Measurements from ENCODE around the gene KRTAP10-9.
"Not testable (repeated sequence)": the region's sequence is repeated elsewhere in the genome, so short reads cannot be mapped to it uniquely, and the experiment has no call there.

KRTAP10-9 gene

GRCh38 chr21:44615911-44616590, 10.8 kb upstream of the KRTAP10-9 start:
- no peak for DNase-seq

- no peak for DNase-seq
Observed at GRCh38 chr21:44616591-44616926, 10.3 kb upstream of the KRTAP10-9 start.

GRCh38 chr21:44617071-44617501, 9.8 kb upstream of the KRTAP10-9 start:
- no peak for DNase-seq

GRCh38 chr21:44618504-44618903, 8.4 kb upstream of the KRTAP10-9 start:
- no peak for DNase-seq

GRCh38 chr21:44618909-44619308, 8.0 kb upstream of the KRTAP10-9 start:
- no peak for DNase-seq

- no peak for DNase-seq
Observed at GRCh38 chr21:44619886-44620285, 7.0 kb upstream of the KRTAP10-9 start.

GRCh38 chr21:44623575-44623974, 3.3 kb upstream of the KRTAP10-9 start:
- no peak for DNase-seq

GRCh38 chr21:44625756-44626155, 1.1 kb upstream of the KRTAP10-9 start:
- DNase-seq: no peak

GRCh38 chr21:44626262-44626661, 631 bp upstream of the KRTAP10-9 start:
- no peak for DNase-seq

- DNase-seq: not testable (repeated sequence)
Observed at GRCh38 chr21:44627181-44627822, 409 bp downstream of the KRTAP10-9 start.

GRCh38 chr21:44627831-44628233, 939 bp downstream of the KRTAP10-9 start:
- DNase-seq: not testable (repeated sequence)

- DNase-seq: no peak
Observed at GRCh38 chr21:44628707-44629391, 2.0 kb downstream of the KRTAP10-9 start.

- DNase-seq: no peak
Observed at GRCh38 chr21:44630440-44630839, 3.5 kb downstream of the KRTAP10-9 start.

GRCh38 chr21:44632067-44632466, 5.2 kb downstream of the KRTAP10-9 start:
- DNase-seq: no peak

GRCh38 chr21:44636209-44637017, 9.5 kb downstream of the KRTAP10-9 start:
- no peak for DNase-seq

GRCh38 chr21:44637018-44637850, 10.3 kb downstream of the KRTAP10-9 start, which contains the start of gene KRTAP10-10:
Gene KRTAP10-10 (plus strand): TSS chr21:44637356. CDS start chr21:44637418, 62 bp downstream.
- DNase-seq: no peak

GRCh38 chr21:44637851-44638348, 11.0 kb downstream of the KRTAP10-9 start:
- not testable (repeated sequence) for DNase-seq

- not testable (repeated sequence) for DNase-seq
Observed at GRCh38 chr21:44638506-44639330, 11.8 kb downstream of the KRTAP10-9 start.

GRCh38 chr21:44639331-44639655, 12.4 kb downstream of the KRTAP10-9 start:
- DNase-seq: no peak

- DNase-seq: no peak
Observed at GRCh38 chr21:44640761-44641160, 13.9 kb downstream of the KRTAP10-9 start.

- no peak for DNase-seq
Observed at GRCh38 chr21:44643741-44644310, 16.9 kb downstream of the KRTAP10-9 start.
